ENCODE measurements around the gene HNRNPAB.
"Not testable (repeated sequence)": the region's sequence is repeated elsewhere in the genome, so short reads cannot be mapped to it uniquely, and the experiment has no call there.

Gene HNRNPAB

GRCh38 chr5:178213003-178213461 is 8.7 kb downstream of the HNRNPAB start:
- DNase-seq = no peak

GRCh38 chr5:178213748-178214151 is 9.4 kb downstream of the HNRNPAB start:
- DNase-seq = no peak

DNA sequence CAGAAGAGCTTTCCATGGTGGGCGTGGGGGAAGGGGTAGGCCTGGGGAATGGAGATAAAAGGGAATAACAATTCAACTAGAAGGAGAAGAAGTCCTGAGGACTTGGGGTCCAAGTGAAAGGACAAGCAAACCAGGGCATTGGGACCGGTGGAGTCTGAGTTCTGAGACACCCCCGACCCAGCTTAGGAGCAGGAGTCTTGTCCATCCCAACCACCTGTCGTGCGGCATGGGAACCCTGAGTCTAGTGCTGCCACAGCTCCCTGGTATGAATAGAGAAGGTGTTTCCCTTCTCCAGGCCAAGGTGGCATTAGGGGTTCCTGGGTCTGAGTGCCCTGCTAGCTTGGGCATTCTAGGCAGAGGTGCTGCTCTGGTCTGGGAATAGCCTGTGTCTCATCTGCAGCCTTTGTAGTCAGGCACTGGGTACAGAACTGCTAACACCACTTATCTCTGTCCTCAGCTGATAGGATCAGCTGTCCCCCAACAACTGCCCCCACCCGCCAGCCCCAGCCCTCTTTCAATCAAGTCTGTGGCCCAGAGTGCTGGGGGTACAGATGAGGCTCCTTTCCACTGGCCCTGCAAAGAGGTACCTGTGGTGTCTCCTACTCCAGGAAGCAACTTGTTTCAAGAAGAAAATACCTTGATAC is 9.9 kb downstream of the HNRNPAB start:
- no peak for DNase-seq

DNA sequence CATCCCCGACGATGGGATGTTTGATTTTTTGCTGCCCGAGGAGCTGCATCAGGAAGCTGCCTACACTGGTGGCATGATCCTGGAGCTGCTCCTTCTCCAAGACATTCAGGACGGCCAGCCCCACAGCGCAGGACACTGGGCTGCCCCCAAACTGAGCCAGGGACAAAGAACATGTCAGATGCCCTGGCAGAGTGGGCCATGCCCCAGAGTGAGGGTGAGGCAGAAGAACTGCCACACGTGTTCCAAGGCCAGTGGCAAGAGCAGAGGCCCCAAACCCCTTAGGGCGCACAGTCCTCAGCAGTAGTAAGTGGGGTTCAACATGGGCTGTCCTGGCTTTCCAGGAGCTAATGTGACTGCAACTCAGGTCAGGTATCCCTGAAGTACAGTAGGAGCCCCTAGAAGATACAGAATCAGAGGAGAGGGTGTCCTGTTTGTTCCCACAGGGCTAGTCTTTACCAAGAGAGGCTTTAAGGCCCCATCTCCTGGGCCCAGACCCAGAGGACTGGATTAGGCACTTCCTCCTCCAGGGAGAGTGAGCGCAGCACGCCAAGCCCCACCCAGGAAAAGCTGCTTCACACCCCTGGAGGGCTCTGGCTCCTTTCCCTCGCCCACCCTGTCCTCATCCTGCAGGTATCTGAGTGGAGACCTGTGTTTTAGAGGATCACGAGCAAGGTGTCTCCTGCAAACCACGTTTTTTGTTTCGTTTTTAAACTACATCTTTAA is 11.1 kb downstream of the HNRNPAB start:
- no peak for DNase-seq

DNA sequence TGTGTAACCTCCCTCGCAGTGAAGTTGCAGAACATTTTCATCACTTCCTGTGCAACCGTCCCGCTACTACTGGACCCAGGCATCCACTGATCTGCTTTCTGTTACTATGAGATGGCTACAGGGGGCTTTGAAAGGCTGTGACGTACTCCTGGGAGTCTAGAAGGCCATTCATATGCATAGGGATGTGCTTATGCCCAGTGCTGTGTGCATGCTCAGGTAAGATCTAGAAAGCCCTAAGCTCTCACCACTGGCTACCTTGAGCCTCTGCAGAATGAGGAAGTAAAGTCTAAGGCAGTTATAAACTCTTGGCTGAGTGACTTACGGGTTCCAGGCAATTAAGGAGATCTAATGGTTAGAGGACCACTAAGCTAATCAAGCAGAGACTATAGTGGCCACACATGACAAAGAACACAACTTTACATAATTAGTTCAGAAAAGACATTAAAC is 11.8 kb downstream of the HNRNPAB start:
- DNase-seq = no peak

DNA sequence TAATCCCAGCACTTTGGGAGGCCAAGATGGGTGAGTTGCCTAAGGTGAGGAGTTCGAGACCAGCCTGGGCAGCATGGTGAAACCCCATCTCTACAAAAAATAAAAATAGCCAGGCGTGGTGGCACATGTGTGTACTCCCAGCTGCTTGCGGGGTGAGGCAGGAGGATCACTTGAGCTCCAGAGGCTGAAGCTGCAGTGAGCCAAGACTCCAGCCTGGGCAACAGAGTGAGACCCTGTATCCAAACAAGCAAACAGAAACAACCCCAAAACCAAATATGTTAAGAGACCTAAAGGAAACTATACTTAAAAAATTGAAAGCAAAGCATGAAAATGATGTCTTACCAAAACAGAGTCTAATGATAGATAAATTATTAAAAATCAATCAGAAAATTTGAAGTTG is 12.4 kb downstream of the HNRNPAB start:
- DNase-seq = no peak

GRCh38 chr5:178218237-178218776 is 14.0 kb downstream of the HNRNPAB start:
- DNase-seq = no peak

GRCh38 chr5:178218827-178219226 is 14.5 kb downstream of the HNRNPAB start:
- DNase-seq = no peak

DNA sequence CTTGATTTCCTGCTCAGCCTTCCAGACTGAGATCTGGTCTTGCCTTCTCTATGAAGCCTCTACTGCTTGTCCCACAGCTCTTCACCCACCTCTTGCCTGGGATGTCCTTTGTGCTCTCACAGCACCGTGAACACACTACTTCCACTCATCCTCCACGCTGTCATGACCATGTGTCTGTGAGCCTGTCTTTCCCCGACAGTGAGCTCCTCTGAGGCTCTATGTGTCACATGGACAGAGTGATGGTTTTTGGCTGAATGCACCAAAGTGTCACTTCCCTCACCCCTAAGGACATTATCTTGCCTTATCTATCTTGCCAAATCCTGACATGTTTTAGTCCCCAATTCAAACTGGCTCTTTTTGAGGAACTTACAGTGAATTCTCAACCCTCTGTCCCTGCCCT is 16.9 kb downstream of the HNRNPAB start:
- DNase-seq = no peak

DNA sequence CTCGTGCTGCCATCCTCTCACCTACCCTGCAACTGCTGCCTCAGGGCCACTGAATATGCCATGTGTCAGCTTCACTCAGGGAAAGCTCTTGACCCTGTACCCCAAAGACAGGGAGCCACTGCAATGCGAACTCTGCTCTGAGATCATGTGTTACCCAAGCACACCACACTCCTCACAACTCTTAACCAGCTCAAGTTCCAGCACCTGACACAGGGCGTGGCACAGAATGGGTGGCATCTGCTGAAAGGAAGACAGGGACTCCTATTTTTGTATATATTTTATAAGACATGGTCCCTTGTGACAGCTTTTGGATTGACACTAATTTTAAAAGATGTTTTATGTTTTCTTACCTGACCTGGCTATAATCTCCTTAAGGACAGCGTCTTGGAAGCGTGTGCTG is 17.5 kb downstream of the HNRNPAB start:
- DNase-seq = no peak

GRCh38 chr5:178222292-178222691 is 18.0 kb downstream of the HNRNPAB start:
- DNase-seq = no peak

DNA sequence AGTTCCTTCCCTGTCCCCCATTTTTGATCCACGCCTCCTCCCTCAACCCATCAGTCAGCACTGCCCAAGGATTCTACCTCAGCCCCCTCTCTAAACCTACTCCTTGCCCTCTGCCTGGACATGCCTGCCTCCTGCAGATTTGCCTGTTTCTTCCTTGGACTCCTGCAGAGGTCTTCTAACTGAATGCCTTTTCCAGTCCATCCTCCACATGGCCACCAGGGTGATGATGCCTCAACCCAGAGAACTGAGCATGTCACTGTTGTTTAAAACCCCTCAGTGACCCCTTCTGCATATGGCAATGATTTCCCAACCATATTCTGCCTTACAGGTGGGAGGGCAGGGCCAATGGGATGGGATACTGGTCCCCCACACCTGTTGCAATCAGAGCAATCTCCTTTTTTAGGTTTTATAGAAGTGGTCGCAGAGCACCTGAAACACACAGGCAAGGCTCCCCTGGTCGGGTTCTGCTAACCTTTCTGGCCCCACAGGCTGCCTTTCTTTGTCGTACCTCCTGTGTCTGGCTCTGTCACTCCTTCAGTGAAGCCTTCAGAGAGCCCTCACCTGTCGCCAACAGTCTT is 19.0 kb downstream of the HNRNPAB start:
- DNase-seq = no peak

DNA sequence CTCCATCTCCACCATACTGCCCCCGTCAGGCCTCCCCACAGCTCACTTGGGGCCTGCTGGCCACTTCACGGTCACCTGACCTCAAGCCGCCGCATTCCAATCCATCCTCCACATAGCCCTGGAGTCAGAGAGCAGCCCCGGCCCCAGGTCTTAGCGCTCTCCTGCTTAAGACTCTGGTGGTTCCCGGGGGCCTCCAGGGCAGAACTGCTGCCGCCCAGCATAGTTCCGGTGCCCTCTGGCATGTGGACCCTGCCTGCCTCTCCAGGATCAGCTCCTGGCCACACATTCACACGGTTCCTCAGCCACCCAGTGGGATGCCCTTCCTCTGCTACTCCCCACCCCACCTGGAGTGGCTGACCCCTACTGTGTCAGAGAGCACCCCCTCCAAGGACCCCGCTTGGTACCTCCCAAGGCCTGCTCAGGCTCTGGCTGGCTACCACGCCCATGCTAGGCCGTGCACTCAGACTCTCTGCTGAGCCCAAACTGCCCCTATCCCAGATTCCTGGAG is 19.5 kb downstream of the HNRNPAB start:
- no peak for DNase-seq

DNA sequence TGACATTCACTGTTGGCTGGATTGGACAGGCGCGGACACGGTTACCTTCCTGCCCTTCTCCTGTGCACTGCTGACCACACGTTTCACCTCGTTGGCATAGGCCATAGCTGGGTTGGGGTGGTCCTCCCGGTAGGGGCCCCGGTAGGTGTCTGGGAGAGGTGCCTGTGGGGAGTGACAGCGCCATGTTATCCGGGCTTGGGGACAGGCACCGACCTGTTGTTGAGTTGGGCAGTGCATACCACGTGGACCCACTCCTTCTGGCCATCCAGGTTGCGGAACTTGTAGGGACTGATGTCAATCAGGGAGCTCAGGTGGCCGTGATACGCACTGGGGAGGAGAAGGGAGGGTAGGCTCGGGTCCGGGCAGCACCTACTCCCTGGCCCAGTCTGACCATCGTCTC is 20.1 kb downstream of the HNRNPAB start:
- no peak for DNase-seq

DNA sequence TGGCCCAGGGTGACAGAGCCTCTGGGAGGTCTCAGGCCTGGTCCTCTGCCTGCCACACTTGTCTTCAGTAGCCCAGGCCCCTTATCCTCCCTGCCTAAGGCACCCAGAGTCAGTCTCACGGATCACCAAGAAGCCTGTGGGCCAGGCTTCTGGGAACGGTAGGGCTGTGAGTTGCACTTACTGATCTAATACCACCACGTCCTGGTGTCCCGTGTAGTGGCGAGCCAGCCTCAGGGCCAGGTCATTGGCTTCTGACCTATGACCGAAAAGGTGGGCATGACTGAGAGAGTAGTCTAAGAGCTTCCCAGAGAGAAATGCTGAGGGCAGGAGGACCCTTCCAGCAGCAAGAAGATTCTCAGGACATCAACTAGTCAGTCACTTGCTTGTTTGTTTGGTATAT is 20.8 kb downstream of the HNRNPAB start:
- DNase-seq = no peak

- DNase-seq = no peak
Observed at GRCh38 chr5:178227138-178227659, 22.9 kb downstream of the HNRNPAB start.

DNA sequence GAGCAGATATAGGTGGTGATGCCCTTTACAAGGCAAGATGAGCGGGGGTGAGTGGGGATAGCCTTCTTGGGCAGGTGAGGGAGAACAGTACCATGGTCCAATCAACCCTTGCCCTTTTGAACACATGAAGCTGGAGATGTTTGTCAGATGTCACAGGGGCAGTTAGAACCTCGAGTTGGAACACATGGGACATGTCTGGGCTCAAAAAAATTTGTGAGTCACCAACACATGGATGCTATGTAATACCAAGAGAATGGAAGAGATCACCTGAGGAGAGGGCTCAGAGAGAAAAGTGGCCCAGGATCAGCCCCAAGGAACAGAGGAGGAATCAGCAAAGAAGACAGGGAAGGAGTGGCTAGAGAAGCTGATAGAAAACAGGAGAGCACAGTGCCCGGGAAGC is 23.6 kb downstream of the HNRNPAB start:
- DNase-seq = no peak

GRCh38 chr5:178228609-178229008 is 24.3 kb downstream of the HNRNPAB start:
- DNase-seq = no peak

DNA sequence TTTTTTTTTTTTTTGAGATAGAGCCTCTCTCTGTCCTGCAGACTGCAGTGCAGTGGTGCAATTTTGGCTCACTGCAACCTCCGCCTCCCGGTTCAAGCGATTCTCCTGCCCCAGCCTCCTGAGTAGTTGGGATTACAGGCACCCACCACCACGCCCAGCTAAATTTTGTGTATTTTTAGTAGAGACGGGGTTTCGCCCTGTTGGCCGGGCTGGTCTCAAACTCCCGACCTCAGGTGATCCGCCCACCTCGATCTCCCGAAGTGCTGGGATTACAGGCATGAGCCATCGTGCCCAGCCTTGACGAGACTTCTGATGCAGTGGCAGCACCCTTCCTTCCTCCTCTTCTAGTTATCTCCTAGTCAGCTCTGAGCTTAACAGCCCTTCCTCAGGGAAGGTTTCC is 24.8 kb downstream of the HNRNPAB start:
- DNase-seq = not testable (repeated sequence)

GRCh38 chr5:178229861-178230260 is 25.5 kb downstream of the HNRNPAB start:
- no peak for DNase-seq

- DNase-seq = no peak
Observed at GRCh38 chr5:178230879-178231538, 26.7 kb downstream of the HNRNPAB start.

GRCh38 chr5:178231539-178232123 is 27.3 kb downstream of the HNRNPAB start:
- no peak for DNase-seq

All from stimulated activated naive CD4-positive, alpha-beta T cell treated with Interleukin-2 at 50 U/mL for 16 hours (primary cell).